Measurements from ENCODE around the gene GXYLT2. TPM values are rescaled to one million over a fixed set of nuclear protein-coding genes. Genes with fewer than 3 reads are reported as not detected.

GXYLT2 gene
- total and polyA plus RNA-seq, 2 of the 13 experiments (the other 11 are each of a cell fraction or from before 2014, with no cell fraction given) = 4.3 to 6.9 TPM

DNA sequence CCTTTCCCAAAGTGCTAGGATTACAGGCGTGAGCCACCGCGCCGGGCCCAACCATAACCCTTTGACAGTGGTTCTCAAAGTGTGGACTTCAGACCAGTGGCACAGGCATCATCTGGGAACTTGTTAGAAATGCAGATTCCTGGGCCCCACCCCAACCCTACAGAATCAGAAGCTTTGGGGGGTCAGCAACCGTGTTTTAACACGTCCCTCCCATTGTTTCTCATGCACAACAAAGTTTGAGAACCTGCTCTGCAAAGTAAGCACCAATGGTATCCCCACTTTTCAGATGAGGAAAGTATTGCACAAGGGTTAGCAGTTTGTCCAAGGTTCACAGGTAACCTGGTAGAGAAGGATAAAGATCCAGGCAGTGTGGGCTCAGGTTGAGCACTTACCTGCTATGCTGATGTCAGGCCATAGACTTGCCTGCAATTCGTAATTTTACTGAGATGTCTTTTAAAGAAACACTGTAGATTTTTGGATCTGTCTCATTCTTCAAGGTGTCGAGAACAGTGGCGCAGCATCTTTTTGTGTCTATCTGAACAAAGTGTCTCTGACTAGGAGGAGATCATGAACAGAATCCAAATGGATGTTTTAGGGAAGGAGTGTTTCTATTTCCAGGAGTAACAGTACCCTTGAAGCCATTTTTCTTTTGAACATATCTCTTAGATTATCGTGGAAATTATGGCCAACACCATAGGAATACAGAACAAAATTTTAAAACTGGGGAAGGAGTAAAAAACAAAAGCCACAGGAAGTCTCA is 2.5 kb downstream of the GXYLT2 start (continued):
- TF ChIP-seq ZMYM3 (CRISPR knock-in tag; IDR thresholded peaks at IDR 0.05) = peak; percentile 59
- no peak for TF ChIP-seq FOSL1 (CRISPR knock-in tag; IDR thresholded peaks at IDR 0.05; ENCODE audit: borderline replicate concordance)
- TF ChIP-seq ZNF350 (CRISPR knock-in tag; IDR thresholded peaks at IDR 0.05; ENCODE audit: borderline replicate concordance, low read depth) = no peak
- TF ChIP-seq RARA (CRISPR knock-in tag; IDR thresholded peaks at IDR 0.05) = no peak
- no peak for TF ChIP-seq TEAD3 (CRISPR knock-in tag; optimal IDR thresholded peaks at IDR 0.05; ENCODE audit: borderline replicate concordance)
- no peak for TF ChIP-seq NCOA5 (CRISPR knock-in tag; IDR thresholded peaks at IDR 0.05)
- no peak for TF ChIP-seq ZNF12 (CRISPR knock-in tag; IDR thresholded peaks at IDR 0.05)
- no peak for TF ChIP-seq NR2F6 (IDR thresholded peaks at IDR 0.05)
- no peak for TF ChIP-seq NR2F6 (CRISPR knock-in tag; IDR thresholded peaks at IDR 0.05)
- no peak for TF ChIP-seq ZNF282 (IDR thresholded peaks at IDR 0.05; ENCODE audit: partially characterized antibody)
- TF ChIP-seq TRAFD1 (CRISPR knock-in tag; IDR thresholded peaks at IDR 0.05; ENCODE audit: borderline replicate concordance) = no peak
- TF ChIP-seq ZNF30 (CRISPR knock-in tag; IDR thresholded peaks at IDR 0.05) = no peak
- TF ChIP-seq KDM5B (CRISPR knock-in tag; IDR thresholded peaks at IDR 0.05; ENCODE audit: borderline replicate concordance) = no peak
- TF ChIP-seq SNAPC5 (CRISPR knock-in tag; IDR thresholded peaks at IDR 0.05; ENCODE audit: borderline replicate concordance) = no peak
- TF ChIP-seq DBP (CRISPR knock-in tag; IDR thresholded peaks at IDR 0.05; ENCODE audit: not compliant biosample characterization) = no peak
- TF ChIP-seq ZNF292 (CRISPR knock-in tag; IDR thresholded peaks at IDR 0.05; ENCODE audit: borderline replicate concordance, low read depth) = 0 out of 2 replicates have a peak, but pooled peaks have one; percentile 2
- no peak for TF ChIP-seq TCF7L2 (IDR thresholded peaks at IDR 0.05; ENCODE audit: low read depth, low read length)
- TF ChIP-seq, protein P1, sequence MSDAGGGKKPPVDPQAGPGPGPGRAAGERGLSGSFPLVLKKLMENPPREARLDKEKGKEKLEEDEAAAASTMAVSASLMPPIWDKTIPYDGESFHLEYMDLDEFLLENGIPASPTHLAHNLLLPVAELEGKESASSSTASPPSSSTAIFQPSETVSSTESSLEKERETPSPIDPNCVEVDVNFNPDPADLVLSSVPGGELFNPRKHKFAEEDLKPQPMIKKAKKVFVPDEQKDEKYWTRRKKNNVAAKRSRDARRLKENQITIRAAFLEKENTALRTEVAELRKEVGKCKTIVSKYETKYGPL (CRISPR knock-in tag; IDR thresholded peaks at IDR 0.05) = no peak
- TF ChIP-seq, protein P2, sequence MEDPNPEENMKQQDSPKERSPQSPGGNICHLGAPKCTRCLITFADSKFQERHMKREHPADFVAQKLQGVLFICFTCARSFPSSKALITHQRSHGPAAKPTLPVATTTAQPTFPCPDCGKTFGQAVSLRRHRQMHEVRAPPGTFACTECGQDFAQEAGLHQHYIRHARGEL (CRISPR knock-in tag; IDR thresholded peaks at IDR 0.05) = no peak
- no peak for TF ChIP-seq ZNF597 (CRISPR knock-in tag; IDR thresholded peaks at IDR 0.05)
- no peak for TF ChIP-seq ZNF558 (CRISPR knock-in tag; IDR thresholded peaks at IDR 0.05; ENCODE audit: borderline replicate concordance)
- TF ChIP-seq ZNF124 (CRISPR knock-in tag; IDR thresholded peaks at IDR 0.05) = no peak
- no peak for TF ChIP-seq ZNF20 (CRISPR knock-in tag; IDR thresholded peaks at IDR 0.05)
- TF ChIP-seq, protein P3, sequence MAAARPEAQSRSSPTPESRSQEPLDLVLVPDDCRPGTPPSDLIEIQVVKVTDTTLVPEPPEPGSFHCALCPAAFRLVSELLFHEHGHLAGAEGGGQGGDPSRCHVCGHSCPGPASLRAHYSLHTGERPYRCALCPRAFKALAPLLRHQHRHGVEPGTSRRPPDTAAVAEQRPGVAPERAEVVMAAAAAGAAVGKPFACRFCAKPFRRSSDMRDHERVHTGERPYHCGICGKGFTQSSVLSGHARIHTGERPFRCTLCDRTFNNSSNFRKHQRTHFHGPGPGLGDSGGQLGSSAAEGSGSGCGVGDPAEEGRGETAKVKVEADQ (CRISPR knock-in tag; IDR thresholded peaks at IDR 0.05; ENCODE audit: borderline replicate concordance) = 0 out of 2 replicates have a peak, but pooled peaks have one; percentile 32

All from HepG2 (cell line).